RWPE2 (cell line): ENCODE measurements around the gene OR13A1.
"Not testable (repeated sequence)": the region's sequence is repeated elsewhere in the genome, so short reads cannot be mapped to it uniquely, and the experiment has no call there.

ENCODE experiments used
- ATAC-seq: fragments of 200-7000 bp; cut with Tn5 transposase; 3 replicates; pipeline ENCODE4 v1.9.1; 2021; ENCODE audit warnings: low read depth
- DNase-seq: peaks from one replicate; pipeline ENCODE4 v3.0.0-alpha.2; 2020; ENCODE audit warnings: low spot score
- H3K27ac ChIP-seq: fragments of 450-650 bp; 2 replicates; pipeline ENCODE4 v1.5.1; 2017; ENCODE audit warnings: mild to moderate bottlenecking; ENCODE audit not compliant: poor library complexity, severe bottlenecking
- H3K27me3 ChIP-seq: fragments of 250-450 bp; sonication (Bioruptor Pico); 2 replicates; pipeline ENCODE4 v1.5.1; 2021; ENCODE audit warnings: mild to moderate bottlenecking, moderate library complexity; ENCODE audit not compliant: insufficient read depth, poor library complexity, severe bottlenecking
- H3K36me3 ChIP-seq: fragments of 250-450 bp; sonication (Bioruptor Pico); 2 replicates; pipeline ENCODE4 v1.5.1; 2020; ENCODE audit warnings: low read depth, mild to moderate bottlenecking, moderate library complexity
- H3K4me1 ChIP-seq: fragments of 250-450 bp; sonication (Bioruptor Pico); 2 replicates; pipeline ENCODE4 v1.5.1; 2021; ENCODE audit warnings: mild to moderate bottlenecking, moderate library complexity; ENCODE audit not compliant: insufficient read depth, poor library complexity, severe bottlenecking
- H3K4me3 ChIP-seq: fragments of 250-450 bp; sonication (Bioruptor Pico); 2 replicates; pipeline ENCODE4 v1.5.1; 2021; ENCODE audit warnings: mild to moderate bottlenecking, moderate library complexity; ENCODE audit not compliant: severe bottlenecking
- H3K9me3 ChIP-seq: fragments of 250-450 bp; sonication (Bioruptor Pico); 2 replicates; pipeline ENCODE4 v1.5.1; 2021; ENCODE audit warnings: mild to moderate bottlenecking, moderate library complexity; ENCODE audit not compliant: severe bottlenecking
- CTCF ChIP-seq: fragments of 450-650 bp; IDR thresholded peaks from one replicate; pipeline ENCODE4 v1.5.1; 2017; ENCODE audit warnings: mild to moderate bottlenecking, moderate library complexity; ENCODE audit not compliant: poor library complexity, severe bottlenecking

The OR13A1 gene

GRCh38 chr10:45274364-45274763 is 41.0 kb downstream of the OR13A1 start:
- no peak overlapping the region for H3K4me3 ChIP-seq
- no peak for ATAC-seq
- TF ChIP-seq CTCF, result no peak

GRCh38 chr10:45267777-45268176 is 47.6 kb downstream of the OR13A1 start:
- not testable (repeated sequence) for H3K27me3 ChIP-seq, H3K9me3 ChIP-seq, H3K36me3 ChIP-seq, DNase-seq, ATAC-seq, H3K4me3 ChIP-seq, H3K4me1 ChIP-seq, H3K27ac ChIP-seq

More at GRCh38 chr10:45274364-45274763, 41.0 kb downstream of the OR13A1 start:
- H3K27me3 ChIP-seq, result no peaks in the 10 kb centered on the region
- no peaks in the 10 kb centered on the region for H3K4me1 ChIP-seq
- no peak overlapping the region for H3K27ac ChIP-seq
- no peak for DNase-seq
- no peaks in the 10 kb centered on the region for H3K9me3 ChIP-seq
- no peaks in the 10 kb centered on the region for H3K36me3 ChIP-seq

GRCh38 chr10:45265996-45266395 is 49.4 kb downstream of the OR13A1 start:
- Histone ChIP-seq H3K36me3 (no peaks in the 10 kb centered on the region), H3K27ac (no peak overlapping the region), H3K9me3 (no peaks in the 10 kb centered on the region), H3K4me1 (no peaks in the 10 kb centered on the region), H3K27me3 (peaks cover 13% of the 10 kb centered on the region), H3K4me3 (no peak overlapping the region)
- no peak for TF ChIP-seq CTCF
- ATAC-seq (no peak), DNase-seq (no peak)

- ATAC-seq (no peak), DNase-seq (no peak)
- peaks cover 13% of the 10 kb centered on the region for H3K27me3 ChIP-seq
- H3K9me3 ChIP-seq, result no peaks in the 10 kb centered on the region
- H3K36me3 ChIP-seq, result no peaks in the 10 kb centered on the region
- H3K4me1 ChIP-seq, result no peaks in the 10 kb centered on the region
- TF ChIP-seq CTCF, result no peak
- no peak overlapping the region for H3K4me3 ChIP-seq
- no peak overlapping the region for H3K27ac ChIP-seq
Measured at GRCh38 chr10:45261946-45262345, 53.5 kb downstream of the OR13A1 start.

GRCh38 chr10:45261243-45261775 is 54.1 kb downstream of the OR13A1 start:
- no peak for ATAC-seq
- TF ChIP-seq CTCF, result no peak

GRCh38 chr10:45260635-45261034 is 54.8 kb downstream of the OR13A1 start:
- H3K9me3 ChIP-seq, H3K36me3 ChIP-seq, ATAC-seq, H3K27ac ChIP-seq, H3K4me3 ChIP-seq, H3K4me1 ChIP-seq, DNase-seq: not testable (repeated sequence)
- H3K27me3 ChIP-seq, result peaks cover 13% of the 10 kb centered on the region

More at GRCh38 chr10:45261243-45261775, 54.1 kb downstream of the OR13A1 start:
- Histone ChIP-seq H3K9me3 (no peaks in the 10 kb centered on the region), H3K4me1 (no peaks in the 10 kb centered on the region), H3K27ac (no peak overlapping the region), H3K36me3 (no peaks in the 10 kb centered on the region), H3K27me3 (peaks cover 13% of the 10 kb centered on the region), H3K4me3 (no peak overlapping the region)
- no peak for DNase-seq

- H3K27ac ChIP-seq, ATAC-seq, H3K4me1 ChIP-seq, H3K4me3 ChIP-seq, DNase-seq, H3K36me3 ChIP-seq, H3K9me3 ChIP-seq: not testable (repeated sequence)
- peaks cover 13% of the 10 kb centered on the region for H3K27me3 ChIP-seq
Measured at GRCh38 chr10:45259786-45260495, 55.5 kb downstream of the OR13A1 start.
